Vagina (tissue), 2 donors: ENCODE results near the gene GPR142.

Source experiments
- CTCF ChIP-seq, 3 experiments: fragments of 450-650 bp in 2 of 3; fragments of 200-600 bp in 1 of 3; sonication (generic) in 1 of 3; IDR thresholded peaks; one replicate each; pipeline ENCODE4 v1.5.1; 2017 to 2019; ENCODE audit warnings: antibody characterized with exemption in 3 of 3, mild to moderate bottlenecking in 2 of 3, moderate library complexity in 2 of 3
- POLR2A ChIP-seq, 2 donors: fragments of 450-650 bp; IDR thresholded peaks; one replicate each; pipeline ENCODE4 v1.6.1; 2017; ENCODE audit warnings: antibody characterized with exemption in 2 of 2, mild to moderate bottlenecking in 2 of 2, moderate library complexity in 2 of 2
- POLR2AphosphoS5 ChIP-seq, 2 donors: sonication (generic); formaldehyde crosslinking; IDR thresholded peaks; one replicate each; pipeline ENCODE4 v1.9.0; 2017; ENCODE audit warnings: antibody characterized with exemption in 2 of 2, mild to moderate bottlenecking in 2 of 2, low read depth in 1 of 2; ENCODE audit not compliant: insufficient read depth in 1 of 2

GRCh38 chr17:74356646-74357465, 10.4 kb upstream of the GPR142 start:
- TF ChIP-seq POLR2AphosphoS5 (IDR thresholded peaks at IDR 0.05; ENCODE audit: insufficient read depth in 1 of 2, low read depth in 1 of 2): no peak
- no peak for TF ChIP-seq CTCF (IDR thresholded peaks at IDR 0.05)
- no peak for TF ChIP-seq POLR2A (IDR thresholded peaks at IDR 0.05)
